Forelimb muscle (tissue), 1 donor: ENCODE results near the gene SPTLC1. TPM values are rescaled to one million over a fixed set of nuclear protein-coding genes. Genes with fewer than 3 reads are reported as not detected.

Experiments used
- DNase-seq: peaks from one replicate; pipeline ENCODE4 v3.0.0-alpha.2; 2013; ENCODE audit warnings: low read depth
- polyA plus RNA-seq: library from polyadenylated mRNA; unstranded; fragments of 120-200 nt; gene quantifications from one replicate; pipeline ENCODE4 v1.2.1, GENCODE V29; 2013; ENCODE audit not compliant: insufficient read length

The SPTLC1 gene
- polyA plus RNA-seq, 1 donor: 41.0 TPM

DNA sequence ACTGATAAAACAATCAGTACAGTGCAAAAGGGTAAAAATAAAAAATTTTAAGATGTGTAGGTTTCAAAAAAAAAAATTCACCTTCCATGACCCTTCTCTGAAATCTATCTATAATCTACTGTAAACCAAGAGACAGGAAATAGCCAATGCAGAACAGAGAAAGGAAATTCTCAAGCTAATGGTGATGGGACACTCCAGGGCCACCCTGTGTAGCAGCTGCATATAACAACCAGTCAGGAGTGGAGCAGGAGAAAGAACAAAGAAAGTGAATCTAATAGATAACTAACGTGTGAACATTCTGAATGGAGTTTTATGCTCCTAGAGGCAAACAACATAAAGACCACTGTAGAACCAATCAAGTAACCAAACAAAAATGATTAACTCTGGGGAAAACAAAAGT, 16.6 kb downstream of the SPTLC1 start:
- DNase-seq: no peak

DNA sequence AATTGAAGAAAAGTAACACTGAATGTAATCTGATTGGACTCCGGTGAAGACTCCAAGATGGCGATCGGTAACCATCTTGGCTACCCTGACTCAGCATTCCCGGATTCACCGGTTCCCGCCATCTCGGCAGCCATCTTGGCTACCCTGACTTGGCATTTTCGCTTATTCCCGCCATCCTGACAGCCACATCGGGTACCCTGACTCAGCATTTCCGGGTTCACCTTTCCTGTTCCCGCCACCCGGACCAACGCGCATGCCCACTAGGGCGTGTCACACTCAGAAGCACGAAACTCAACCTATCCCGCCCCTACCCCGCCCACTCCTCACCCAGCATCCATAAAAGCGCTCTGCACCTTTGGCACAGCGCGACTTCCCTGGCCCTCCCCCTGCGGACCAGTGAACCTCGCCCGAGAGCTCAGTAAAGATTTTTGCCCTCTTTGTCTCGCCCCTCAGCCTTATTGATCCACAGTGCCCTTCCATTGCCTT, 17.2 kb downstream of the SPTLC1 start:
- DNase-seq: no peak

DNA sequence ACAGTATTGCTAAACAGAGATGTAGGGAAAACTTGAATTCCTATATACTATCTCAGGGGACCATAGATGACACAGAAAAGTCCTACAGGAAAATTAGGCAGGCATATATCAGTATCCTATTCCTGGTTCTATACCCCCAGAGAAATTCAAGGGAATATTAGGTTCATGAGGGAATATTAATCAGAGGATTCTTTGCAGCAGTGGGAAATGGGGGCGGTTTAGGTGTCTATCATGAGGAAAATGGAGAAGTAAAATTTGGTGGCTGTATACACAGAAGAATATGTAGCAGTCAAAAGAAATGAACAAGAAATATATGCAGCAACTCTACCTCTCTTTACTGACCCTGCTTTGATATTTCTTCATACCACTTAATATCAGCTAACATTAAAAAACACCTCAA, 20.0 kb downstream of the SPTLC1 start:
- no peak for DNase-seq

DNA sequence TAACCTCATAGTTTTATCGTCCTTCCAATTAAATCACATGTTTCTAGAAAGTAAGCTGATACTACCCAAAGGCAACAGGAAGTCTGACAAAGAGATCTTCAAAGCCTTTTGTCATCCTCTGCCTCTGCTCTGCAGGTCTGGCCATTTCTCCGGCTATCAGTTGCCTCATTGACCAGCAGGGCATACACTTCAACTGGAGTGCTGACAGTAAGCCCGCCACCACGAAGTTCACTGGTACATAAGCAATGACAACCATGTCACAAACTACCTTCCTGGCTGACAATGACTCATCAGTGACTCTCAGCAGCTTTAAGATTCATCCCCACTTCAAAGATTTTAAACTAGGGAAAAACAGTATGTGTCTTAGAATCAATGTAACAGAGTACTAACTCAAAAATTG, 20.6 kb downstream of the SPTLC1 start:
- no peak for DNase-seq

DNA sequence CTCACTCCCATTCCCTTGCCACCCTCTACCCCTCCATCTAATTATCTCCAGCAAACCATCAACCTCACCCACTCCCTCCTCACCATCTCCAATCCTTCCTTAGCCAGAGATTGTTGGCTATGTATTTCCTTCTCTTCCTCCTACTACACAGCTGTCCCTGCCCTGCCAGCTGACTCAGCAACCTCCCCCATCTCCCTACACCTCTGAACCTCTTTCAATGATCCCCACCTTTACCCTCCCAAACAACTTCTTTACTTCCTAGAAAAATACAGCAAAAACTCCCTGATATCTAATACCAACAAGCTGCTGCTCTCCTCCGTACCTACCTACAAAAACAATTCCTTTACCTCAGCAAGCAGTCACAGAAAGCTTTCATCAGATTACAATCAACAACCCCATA, 37.3 kb downstream of the SPTLC1 start:
- DNase-seq: no peak

- DNase-seq: no peak
Measured at GRCh38 chr9:92071634-92072033, 43.6 kb downstream of the SPTLC1 start.

DNA sequence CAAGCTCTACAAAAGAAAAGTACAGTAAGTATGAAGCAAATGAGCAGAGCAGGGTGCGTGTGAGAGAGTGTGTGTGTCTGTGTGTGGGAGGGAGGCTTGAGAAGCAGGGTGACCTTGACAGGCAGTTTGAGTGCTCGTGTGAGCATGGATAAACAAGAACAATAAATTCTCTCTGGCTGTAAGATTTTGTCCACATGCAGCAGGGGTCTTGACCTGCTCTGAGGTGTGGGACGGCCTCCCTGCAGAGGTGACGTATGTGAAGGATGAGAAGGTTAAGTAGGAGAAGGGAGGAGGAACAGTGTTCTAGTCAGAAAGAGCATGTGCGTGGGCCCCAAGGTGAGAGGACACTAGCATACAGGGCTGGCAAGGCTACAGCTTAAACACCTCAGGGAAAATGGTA, 49.0 kb downstream of the SPTLC1 start:
- no peak for DNase-seq

DNA sequence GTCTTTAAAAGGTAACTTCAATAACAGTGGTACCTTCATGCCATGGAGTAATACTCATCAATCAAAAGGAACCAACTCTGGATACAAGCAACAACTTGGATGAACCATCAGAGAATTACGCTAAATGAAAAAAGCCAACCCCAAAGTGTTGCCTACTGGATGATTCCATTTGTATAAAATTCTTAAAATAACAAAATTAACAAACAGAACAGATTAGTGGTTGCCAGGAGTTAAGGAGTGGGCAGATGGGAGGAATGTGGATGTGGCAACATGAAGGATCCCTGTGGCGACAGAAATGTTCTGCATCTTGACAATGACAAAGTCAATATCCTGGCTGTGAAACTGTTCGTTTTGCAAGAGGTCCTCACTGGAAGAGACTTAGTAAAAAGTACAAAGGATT, 50.5 kb downstream of the SPTLC1 start:
- no peak for DNase-seq

DNA sequence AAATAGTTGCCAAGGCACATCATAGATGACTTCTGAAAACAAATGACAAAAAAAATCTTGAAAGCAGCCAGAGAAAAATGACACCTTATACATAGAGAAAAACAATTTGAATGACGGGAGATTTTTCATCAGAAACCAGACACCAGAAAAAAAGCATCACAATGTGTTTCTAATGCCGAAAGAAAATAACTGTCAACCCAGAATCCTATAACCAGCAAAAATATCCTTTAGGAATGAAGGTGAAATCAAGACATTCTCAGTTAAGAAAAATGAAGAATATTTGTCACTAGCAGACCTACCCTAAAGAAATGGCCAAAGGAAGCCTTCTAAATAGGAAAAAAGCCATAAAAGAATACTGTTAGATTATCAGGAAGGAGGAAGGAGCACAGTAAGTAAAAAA, 54.0 kb downstream of the SPTLC1 start:
- DNase-seq: no peak

DNA sequence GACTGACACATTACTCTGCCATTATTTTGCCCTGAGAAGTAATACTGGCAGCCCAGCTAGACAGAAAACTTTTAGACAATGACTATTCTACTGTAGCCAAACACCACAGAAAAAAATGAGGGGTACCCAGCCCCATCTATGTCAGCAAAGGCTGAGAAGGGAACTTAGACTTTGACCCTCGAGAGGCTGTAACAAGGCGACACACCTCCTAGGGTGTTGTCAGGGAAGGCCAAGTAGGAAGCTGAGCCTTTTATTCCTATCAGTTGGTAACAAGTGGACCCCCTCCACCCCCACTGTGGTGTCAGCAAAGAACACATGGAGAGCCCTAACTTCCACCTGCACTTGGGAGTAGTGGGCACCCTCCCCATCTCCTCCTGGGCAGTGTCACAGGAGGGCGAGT, 55.6 kb downstream of the SPTLC1 start:
- DNase-seq: no peak

- DNase-seq: no peak
Measured at GRCh38 chr9:92058723-92059444, 56.3 kb downstream of the SPTLC1 start.

- DNase-seq: no peak
Measured at GRCh38 chr9:92058026-92058425, 57.2 kb downstream of the SPTLC1 start.

DNA sequence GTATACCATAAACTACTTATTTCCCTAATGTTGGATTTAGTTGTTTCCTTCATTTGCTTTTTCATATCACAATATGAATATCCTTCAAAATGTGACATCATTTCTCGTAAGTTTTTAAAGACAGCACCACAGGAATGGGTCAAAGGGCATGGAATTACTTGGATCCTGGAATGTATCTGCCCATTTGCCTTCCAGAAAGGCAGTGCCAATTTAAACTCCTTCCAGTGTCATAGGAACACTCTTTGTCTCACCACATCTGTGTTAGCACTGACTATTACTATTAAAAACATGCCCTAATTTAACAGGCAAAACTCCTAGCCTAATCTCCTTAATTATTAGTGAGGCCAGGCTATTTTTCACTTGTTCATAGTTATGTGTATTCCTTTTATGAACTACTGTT, 58.0 kb downstream of the SPTLC1 start:
- DNase-seq: no peak

- no peak for DNase-seq
Measured at GRCh38 chr9:92055624-92056023, 59.6 kb downstream of the SPTLC1 start.

DNA sequence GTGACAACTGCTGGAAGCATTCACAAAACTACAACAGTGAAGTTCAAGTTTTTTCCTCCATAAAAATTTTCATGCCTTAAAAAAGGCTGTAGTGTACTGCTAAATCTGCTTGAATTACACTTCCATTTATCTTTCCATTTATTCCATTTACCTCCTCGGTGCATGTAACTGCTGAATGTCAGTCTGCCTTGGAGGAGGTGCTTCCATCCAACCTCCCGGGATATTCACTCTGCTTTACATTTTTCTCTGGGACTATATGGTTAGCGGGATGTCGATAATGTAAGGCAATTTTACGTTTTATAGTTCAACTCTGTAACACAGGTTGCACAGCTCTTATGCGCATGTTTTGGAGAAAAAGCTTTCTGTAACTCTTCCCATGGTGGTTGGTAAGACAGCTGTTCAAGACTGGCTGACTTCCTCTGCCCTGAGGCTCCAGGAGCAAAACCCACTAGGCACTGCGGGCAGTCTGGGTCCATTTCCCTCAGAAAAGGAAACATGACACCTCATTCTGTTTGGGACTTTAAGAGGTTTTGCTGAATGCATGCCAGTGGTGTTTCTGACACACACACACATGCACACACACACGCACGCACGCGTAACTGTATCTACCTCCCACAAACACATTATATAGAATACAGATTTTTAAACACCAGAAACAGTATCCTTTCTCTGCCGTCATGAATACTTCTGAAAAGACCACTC, 66.1 kb downstream of the SPTLC1 start:
- DNase-seq: no peak

- no peak for DNase-seq
Measured at GRCh38 chr9:92047500-92047899, 67.7 kb downstream of the SPTLC1 start.

DNA sequence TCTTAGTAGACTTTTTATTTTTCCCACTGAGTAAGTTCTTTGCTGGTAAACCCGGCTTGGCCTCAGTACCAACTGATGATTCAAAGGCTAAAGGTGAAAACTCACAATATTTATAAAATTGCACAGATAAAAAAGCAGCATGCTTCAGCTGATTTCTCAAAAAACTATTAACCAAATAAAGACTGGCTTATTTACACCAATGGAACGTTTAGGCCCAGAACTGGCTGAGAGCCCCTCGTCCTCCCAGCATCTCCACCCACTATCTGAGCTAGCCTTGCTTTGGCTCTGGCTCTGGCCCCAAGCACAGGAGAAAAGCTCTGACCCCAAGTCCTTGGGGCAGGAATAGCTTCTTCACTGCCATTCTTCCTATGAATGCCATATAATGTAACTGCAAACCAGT, 68.5 kb downstream of the SPTLC1 start:
- no peak for DNase-seq

- no peak for DNase-seq
Measured at GRCh38 chr9:92044936-92045335, 70.3 kb downstream of the SPTLC1 start.

- DNase-seq: no peak
Measured at GRCh38 chr9:92043002-92043401, 72.2 kb downstream of the SPTLC1 start.

DNA sequence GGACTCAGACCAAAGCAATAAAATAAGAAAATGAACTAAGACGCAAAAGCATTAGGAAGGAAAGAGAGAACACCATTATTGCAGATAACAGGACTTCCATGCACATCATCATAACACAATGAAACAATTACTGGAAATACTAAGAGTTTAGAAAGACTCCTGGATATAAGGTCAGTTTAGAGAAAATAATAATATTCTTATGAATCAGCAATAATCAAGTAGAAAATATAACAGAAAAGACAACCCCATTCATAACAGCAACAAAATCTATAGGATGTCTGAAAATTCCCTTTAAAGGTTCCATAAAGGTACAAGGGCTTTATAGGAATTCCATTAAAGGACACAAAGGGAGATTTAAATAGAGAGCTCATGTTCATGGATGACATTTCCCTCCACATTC, 73.0 kb downstream of the SPTLC1 start:
- DNase-seq: no peak

DNA sequence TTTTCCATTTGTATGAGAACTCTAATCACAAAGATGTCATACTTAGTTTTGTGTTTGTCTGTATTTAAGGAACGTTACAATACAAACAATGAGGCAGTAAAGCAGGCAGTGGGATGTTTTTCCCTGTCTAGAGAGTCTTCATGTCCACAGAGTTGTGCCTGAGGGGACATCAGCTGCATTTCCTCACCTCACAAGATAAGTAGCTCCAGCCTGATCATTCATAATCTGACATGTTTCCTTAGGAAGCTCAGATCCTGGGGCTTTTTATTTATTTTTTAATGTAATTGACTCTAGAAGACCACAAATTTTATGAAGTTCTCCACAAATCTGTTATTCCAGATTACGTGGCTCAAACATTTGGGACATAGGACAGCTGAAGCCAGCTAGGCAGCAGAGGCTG, 78.5 kb downstream of the SPTLC1 start:
- no peak for DNase-seq

DNA sequence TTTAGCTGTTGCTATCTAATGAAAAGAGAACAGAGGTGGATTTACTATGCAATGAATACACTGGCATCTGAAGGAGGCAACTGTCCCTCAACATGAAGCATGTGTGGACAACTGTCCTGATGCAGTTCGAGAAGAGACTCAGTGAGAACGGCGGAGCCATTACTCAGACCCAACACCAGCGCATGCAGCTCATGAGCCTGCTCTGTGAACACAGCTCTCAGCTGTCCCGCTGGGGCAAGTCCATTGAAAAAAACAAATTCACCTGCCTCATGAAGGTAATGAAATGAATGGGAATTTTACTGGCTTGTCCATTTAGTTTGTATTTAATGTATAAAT, 78.8 kb downstream of the SPTLC1 start:
- DNase-seq: no peak

- DNase-seq: peak; percentile 86
Measured at GRCh38 chr9:92035687-92036410, 79.4 kb downstream of the SPTLC1 start.
